ENCODE data around the gene BTBD17.

- TF ChIP-seq REST (IDR thresholded peaks at IDR 0.05; ENCODE audit: low read depth) (no peak), TAF1 (IDR thresholded peaks at IDR 0.05; ENCODE audit: low read depth) (no peak), YY1 (IDR thresholded peaks at IDR 0.05; ENCODE audit: low read depth) (no peak), MAX (IDR thresholded peaks at IDR 0.05) (no peak), CREB1 (IDR thresholded peaks at IDR 0.05; ENCODE audit: low read depth) (no peak), TCF12 (IDR thresholded peaks at IDR 0.05; ENCODE audit: low read depth) (no peak), EP300 (IDR thresholded peaks at IDR 0.05; ENCODE audit: borderline replicate concordance) (no peak)
Observed at GRCh38 chr17:74325376-74325742, 36.3 kb downstream of the BTBD17 start.

Measured in Ishikawa (cell line).